Stomach (tissue), 9 donors: ENCODE measurements around the gene CALHM4. TPM values are rescaled to one million over a fixed set of nuclear protein-coding genes. Genes with fewer than 3 reads are reported as not detected.

Experiments used
- DNase-seq, 2 donors: peaks; one replicate each; pipeline versions ENCODE4 v3.0.0 to v3.0.0-alpha.2; 2013 to 2019
- H3K27ac ChIP-seq, 5 donors: fragments of 200-600 bp in 4 of 5; sonication (generic) in 4 of 5; one replicate each; pipeline ENCODE4 v1.5.1; 2013 to 2019; ENCODE audit warnings: mild to moderate bottlenecking in 1 of 5, moderate library complexity in 1 of 5
- H3K27me3 ChIP-seq, 3 donors: fragments of 200-600 bp; sonication (generic); one replicate each; pipeline ENCODE4 v1.5.1; 2017 to 2019; ENCODE audit warnings: mixed run types in 1 of 3
- H3K36me3 ChIP-seq, 4 donors: fragments of 200-600 bp; sonication (generic); 1 replicate in 3 of 4; 2 replicates in 1 of 4; pipeline ENCODE4 v1.5.1; 2016 to 2019
- H3K4me1 ChIP-seq, 4 donors: fragments of 200-600 bp; sonication (generic); one replicate each; pipeline ENCODE4 v1.5.1; 2016 to 2019
- H3K4me3 ChIP-seq, 4 donors: fragments of 200-600 bp; sonication (generic) in 3 of 4; one replicate each; pipeline ENCODE4 v1.5.1; 2016 to 2019; ENCODE audit warnings: mild to moderate bottlenecking in 1 of 4
- H3K9me3 ChIP-seq, 4 donors: fragments of 200-600 bp; sonication (generic); one replicate each; pipeline ENCODE4 v1.5.1; 2016 to 2019
- EP300 ChIP-seq: sonication (generic); formaldehyde crosslinking; IDR thresholded peaks from one replicate; pipeline ENCODE4 v1.6.1; 2017; ENCODE audit warnings: antibody characterized with exemption
- POLR2A ChIP-seq, 4 donors: fragments of 450-650 bp; IDR thresholded peaks; one replicate each; pipeline ENCODE4 v1.6.1; 2016; ENCODE audit warnings: antibody characterized with exemption in 4 of 4, control low read depth in 2 of 4, mild to moderate bottlenecking in 1 of 4, moderate library complexity in 1 of 4
- POLR2AphosphoS5 ChIP-seq, 3 donors: sonication (generic); formaldehyde crosslinking; IDR thresholded peaks; one replicate each; pipeline ENCODE4 v1.6.1; 2016; ENCODE audit warnings: antibody characterized with exemption in 3 of 3
- WGBS, 5 donors: extraction: QIAGEN DNeasy Blood & Tissue Kit in 3 of 5; methylation state at CpG; one replicate each; pipeline versions ENCODE4 v1.1.5 to v1.1.7; 2013 to 2018; 5-methylcytosine and 5-hydroxymethylcytosine counted together
- intact Hi-C: fragments of 100-400 bp; cut with DNase I; formaldehyde crosslinking; loops from one replicate; pipeline ENCODE4 v1.15.1; 2023; ENCODE audit warnings: low total_unique reads
- polyA plus RNA-seq, 3 donors: library from polyadenylated mRNA; stranded (reverse); fragments of 200-250 nt; gene quantifications; one replicate each; pipeline ENCODE4 v1.2.3, GENCODE V29; 2013
- total RNA-seq, 5 donors: library from RNA; depleted of rRNA; stranded (reverse); fragments of >200 nt; gene quantifications; one replicate each; pipeline versions ENCODE4 v1.1.0 to v1.2.3, GENCODE V29; 2014 to 2016
- TF ChIP-seq, protein P1 (sequence below), 7 experiments: fragments of 450-650 bp in 4 of 7; fragments of 200-600 bp in 3 of 7; sonication (generic) in 3 of 7; IDR thresholded peaks; one replicate each; pipeline ENCODE4 v1.5.1; 2016 to 2019; ENCODE audit warnings: antibody characterized with exemption in 7 of 7, control low read depth in 2 of 7, mild to moderate bottlenecking in 1 of 7
- donor health status: healthy with polysubstance abuse.
- donor health status: Bipolar disorder and iron deficiency.
- donor health status: healthy.

CALHM4 gene
- total and polyA plus RNA-seq, 8 donors, result not detected

DNA sequence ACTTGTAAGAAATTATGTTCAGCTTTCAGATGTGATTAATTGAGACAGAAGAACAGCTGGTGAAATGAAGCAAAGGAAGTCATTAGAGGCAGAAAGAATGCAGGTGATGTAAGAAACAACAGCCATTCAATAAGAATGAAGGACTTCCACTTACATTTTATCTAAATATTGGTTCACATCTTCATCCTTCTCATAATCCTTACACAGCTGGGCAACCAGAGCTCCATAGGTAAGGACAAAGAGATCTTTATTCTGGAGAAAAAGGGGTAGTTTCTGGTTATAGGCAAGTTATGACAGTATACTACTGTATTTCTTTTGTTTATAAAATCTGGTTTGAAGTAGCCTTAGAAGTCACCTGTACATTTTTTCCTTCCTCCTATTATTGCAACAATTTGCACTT, 10.4 kb upstream of the CALHM4 start:
- TF ChIP-seq POLR2A (IDR thresholded peaks at IDR 0.05) (no peak), EP300 (no peak), POLR2AphosphoS5 (IDR thresholded peaks at IDR 0.05) (no peak)
- TF ChIP-seq, protein P1, sequence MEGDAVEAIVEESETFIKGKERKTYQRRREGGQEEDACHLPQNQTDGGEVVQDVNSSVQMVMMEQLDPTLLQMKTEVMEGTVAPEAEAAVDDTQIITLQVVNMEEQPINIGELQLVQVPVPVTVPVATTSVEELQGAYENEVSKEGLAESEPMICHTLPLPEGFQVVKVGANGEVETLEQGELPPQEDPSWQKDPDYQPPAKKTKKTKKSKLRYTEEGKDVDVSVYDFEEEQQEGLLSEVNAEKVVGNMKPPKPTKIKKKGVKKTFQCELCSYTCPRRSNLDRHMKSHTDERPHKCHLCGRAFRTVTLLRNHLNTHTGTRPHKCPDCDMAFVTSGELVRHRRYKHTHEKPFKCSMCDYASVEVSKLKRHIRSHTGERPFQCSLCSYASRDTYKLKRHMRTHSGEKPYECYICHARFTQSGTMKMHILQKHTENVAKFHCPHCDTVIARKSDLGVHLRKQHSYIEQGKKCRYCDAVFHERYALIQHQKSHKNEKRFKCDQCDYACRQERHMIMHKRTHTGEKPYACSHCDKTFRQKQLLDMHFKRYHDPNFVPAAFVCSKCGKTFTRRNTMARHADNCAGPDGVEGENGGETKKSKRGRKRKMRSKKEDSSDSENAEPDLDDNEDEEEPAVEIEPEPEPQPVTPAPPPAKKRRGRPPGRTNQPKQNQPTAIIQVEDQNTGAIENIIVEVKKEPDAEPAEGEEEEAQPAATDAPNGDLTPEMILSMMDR (IDR thresholded peaks at IDR 0.05), result no peak
- H3K9me3 ChIP-seq, result no peaks in the 10 kb centered on the region
- no peak for DNase-seq
- no peak overlapping the region for H3K27ac ChIP-seq
- intact Hi-C loops, result no loop called here
- H3K27me3 ChIP-seq, result peaks cover 0 to 26% (median 0%) of the 10 kb centered on the region in 3 donors
- no peaks in the 10 kb centered on the region for H3K4me1 ChIP-seq
- no peaks in the 10 kb centered on the region for H3K36me3 ChIP-seq
- H3K4me3 ChIP-seq, result no peak overlapping the region

DNA sequence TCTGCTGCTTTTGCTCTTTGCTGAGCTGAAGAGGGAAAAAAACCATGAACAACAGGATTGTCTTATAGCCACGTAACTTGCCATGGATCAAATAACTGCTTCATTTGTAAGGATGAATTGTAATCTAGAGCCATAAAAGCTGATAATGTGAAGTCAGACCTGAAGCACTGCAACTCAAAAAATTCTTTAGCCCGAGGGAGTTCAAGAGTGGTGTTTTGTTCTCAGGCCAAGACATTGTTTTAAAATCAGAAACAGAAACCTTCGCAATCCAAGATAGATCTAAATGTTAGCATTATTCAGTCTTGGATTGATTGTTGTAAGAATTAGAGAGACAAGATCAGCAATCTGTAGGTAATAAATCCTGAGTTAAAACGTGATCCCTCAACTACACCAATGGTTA, 7.9 kb upstream of the CALHM4 start, which contains the start of gene TRAPPC3L:
TRAPPC3L (minus strand) TSS at position 34 of the 400 bp plus-strand sequence. CDS start 170 bp downstream, outside the sequence.
- TF ChIP-seq EP300 (no peak), POLR2A (IDR thresholded peaks at IDR 0.05) (no peak), POLR2AphosphoS5 (IDR thresholded peaks at IDR 0.05) (no peak)
- TF ChIP-seq, protein P1 (IDR thresholded peaks at IDR 0.05), result no peak
- Histone ChIP-seq H3K9me3 (no peaks in the 10 kb centered on the region), H3K27me3 (peaks cover 0 to 16% (median 0%) of the 10 kb centered on the region in 3 donors), H3K27ac (no peak within 1 kb of the TSS), H3K36me3 (no peaks in the 10 kb centered on the region), H3K4me1 (no peaks in the 10 kb centered on the region), H3K4me3 (no peak within 1 kb of the TSS)
- WGBS, 5 donors, result 42 to 48% (median 44%) methylated on average over 4 of the region's 4 CpGs
- DNase-seq, result no peak
- intact Hi-C loops, result no loop called here

DNA sequence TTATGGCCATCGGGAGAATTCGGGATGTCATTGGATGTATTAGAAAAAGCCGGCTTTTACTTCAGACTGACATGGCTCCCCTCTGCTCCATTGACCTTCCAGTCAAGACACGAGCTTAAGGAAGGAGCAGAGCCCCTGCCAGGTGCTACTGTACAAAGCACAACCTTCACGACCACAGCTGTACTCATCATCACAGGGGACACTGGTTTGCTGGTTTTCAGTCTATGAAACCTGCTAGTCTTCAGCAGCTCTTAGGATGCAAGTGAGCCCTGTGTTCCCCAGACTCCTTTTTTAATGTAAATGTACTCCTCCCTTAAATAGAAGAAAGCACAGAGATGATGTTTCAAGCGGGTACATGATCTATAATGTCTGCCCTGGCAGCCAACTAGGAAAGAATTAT, 6.2 kb upstream of the CALHM4 start:
- Histone ChIP-seq H3K36me3 (no peaks in the 10 kb centered on the region), H3K27me3 (peaks cover 0 to 7% (median 0%) of the 10 kb centered on the region in 3 donors), H3K4me3 (no peak overlapping the region), H3K9me3 (no peaks in the 10 kb centered on the region), H3K27ac (no peak overlapping the region), H3K4me1 (no peaks in the 10 kb centered on the region)
- intact Hi-C loops, result no loop called here
- TF ChIP-seq POLR2A (IDR thresholded peaks at IDR 0.05) (no peak), EP300 (no peak), POLR2AphosphoS5 (IDR thresholded peaks at IDR 0.05) (no peak)
- TF ChIP-seq, protein P1 (IDR thresholded peaks at IDR 0.05), result no peak
- WGBS, 5 donors, result 85 to 91% (median 86%) methylated on average over 6 of the region's 6 CpGs
- DNase-seq, result no peak

DNA sequence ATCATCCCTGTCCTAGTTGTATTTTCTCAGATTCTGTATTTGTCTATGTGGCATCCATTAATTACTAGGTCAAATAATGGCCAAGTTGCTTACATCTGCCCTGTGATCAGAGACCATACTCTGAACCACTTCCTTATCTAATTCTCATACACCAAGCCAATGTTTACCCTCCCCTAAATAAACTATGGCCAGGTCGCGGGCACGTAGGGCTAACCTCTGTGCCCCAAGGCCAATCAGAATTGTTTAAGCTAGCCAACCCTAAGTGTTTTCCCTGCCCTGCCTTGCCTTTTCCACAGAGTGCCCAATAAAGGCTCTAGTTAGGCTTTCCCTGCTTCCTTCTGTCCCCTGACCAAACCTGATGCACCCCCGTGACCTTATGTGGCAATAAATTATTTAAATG, 2.8 kb upstream of the CALHM4 start:
- no peak for TF ChIP-seq POLR2A (IDR thresholded peaks at IDR 0.05)
- TF ChIP-seq POLR2AphosphoS5 (IDR thresholded peaks at IDR 0.05), result no peak
- TF ChIP-seq, protein P1 (IDR thresholded peaks at IDR 0.05), result no peak
- no peak for TF ChIP-seq EP300
- intact Hi-C loops, result no loop called here
- H3K27me3 ChIP-seq, result no peaks in the 10 kb centered on the region
- H3K9me3 ChIP-seq, result no peaks in the 10 kb centered on the region
- 17 to 37% (median 25%) methylated on average over 4 of the region's 4 CpGs for WGBS, 5 donors
- H3K4me1 ChIP-seq, result no peaks in the 10 kb centered on the region
- H3K36me3 ChIP-seq, result no peaks in the 10 kb centered on the region
- H3K4me3 ChIP-seq, result no peak overlapping the region
- no peak overlapping the region for H3K27ac ChIP-seq
- DNase-seq, result no peak
